Type B pancreatic cell (in vitro differentiated cells): ENCODE data around the gene PDE3A. TPM values are rescaled to one million over a fixed set of nuclear protein-coding genes. Genes with fewer than 3 reads are reported as not detected.

Experiments
- DNase-seq: peaks from one replicate; pipeline ENCODE4 v3.0.0; 2021; ENCODE audit warnings: mixed read lengths; ENCODE audit not compliant: unreplicated experiment; ENCODE audit errors: extremely low spot score
- H3K27ac Mint-ChIP-seq: 2 replicates; pipeline ENCODE4 v1.8.0; 2021; ENCODE audit warnings: mild to moderate bottlenecking, mixed read lengths
- H3K27me3 Mint-ChIP-seq: 2 replicates; pipeline ENCODE4 v1.8.0; 2021; ENCODE audit warnings: mixed read lengths
- H3K36me3 Mint-ChIP-seq: 2 replicates; pipeline ENCODE4 v1.8.0; 2021; ENCODE audit warnings: mixed read lengths
- H3K4me1 Mint-ChIP-seq: one replicate; pipeline ENCODE4 v1.8.0; 2021; ENCODE audit warnings: mixed read lengths; ENCODE audit not compliant: unreplicated experiment
- H3K4me3 Mint-ChIP-seq: 2 replicates; pipeline ENCODE4 v1.8.0; 2021; ENCODE audit warnings: mild to moderate bottlenecking, mixed read lengths
- H3K9me3 Mint-ChIP-seq: 2 replicates; pipeline ENCODE4 v1.8.0; 2021; ENCODE audit warnings: mixed read lengths
- total RNA-seq: library from RNA; stranded (reverse); gene quantifications from 2 replicates; pipeline ENCODE4 v1.2.1, GENCODE V29; 2021; ENCODE audit warnings: low replicate concordance
- TF ChIP-seq, protein P1 (sequence below): fragments of 200-600 bp; sonication (generic); conservative IDR thresholded peaks from 2 replicates; pipeline ENCODE4 v1.5.0; 2021; ENCODE audit warnings: antibody characterized with exemption, mild to moderate bottlenecking

Gene PDE3A
- total RNA-seq, 1 donor from 2014 or later = 19.7 TPM

DNA sequence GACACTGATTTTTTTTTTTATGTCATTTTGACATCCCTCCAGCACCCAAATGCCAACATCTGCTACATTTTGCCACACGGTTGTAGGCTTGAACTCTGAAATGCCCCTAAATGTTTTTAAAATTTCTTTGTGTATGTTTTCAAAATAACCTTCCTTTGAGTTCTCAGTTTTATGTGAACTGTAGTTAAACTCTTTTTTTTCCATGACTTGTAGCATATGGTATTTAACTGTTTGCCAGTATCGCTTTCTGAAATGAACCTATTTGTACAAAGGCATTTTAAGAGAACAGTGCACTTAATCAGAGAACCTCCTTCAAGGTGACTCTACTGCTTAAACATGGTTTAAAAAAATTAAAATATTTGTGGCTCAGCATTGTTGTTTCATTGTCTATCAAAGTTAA lies 61.5 kb downstream of the PDE3A start:
- H3K4me3 Mint-ChIP-seq = no peak overlapping the region
- no peaks in the 10 kb centered on the region for H3K27me3 Mint-ChIP-seq
- DNase-seq = no peak
- TF ChIP-seq, protein P1, sequence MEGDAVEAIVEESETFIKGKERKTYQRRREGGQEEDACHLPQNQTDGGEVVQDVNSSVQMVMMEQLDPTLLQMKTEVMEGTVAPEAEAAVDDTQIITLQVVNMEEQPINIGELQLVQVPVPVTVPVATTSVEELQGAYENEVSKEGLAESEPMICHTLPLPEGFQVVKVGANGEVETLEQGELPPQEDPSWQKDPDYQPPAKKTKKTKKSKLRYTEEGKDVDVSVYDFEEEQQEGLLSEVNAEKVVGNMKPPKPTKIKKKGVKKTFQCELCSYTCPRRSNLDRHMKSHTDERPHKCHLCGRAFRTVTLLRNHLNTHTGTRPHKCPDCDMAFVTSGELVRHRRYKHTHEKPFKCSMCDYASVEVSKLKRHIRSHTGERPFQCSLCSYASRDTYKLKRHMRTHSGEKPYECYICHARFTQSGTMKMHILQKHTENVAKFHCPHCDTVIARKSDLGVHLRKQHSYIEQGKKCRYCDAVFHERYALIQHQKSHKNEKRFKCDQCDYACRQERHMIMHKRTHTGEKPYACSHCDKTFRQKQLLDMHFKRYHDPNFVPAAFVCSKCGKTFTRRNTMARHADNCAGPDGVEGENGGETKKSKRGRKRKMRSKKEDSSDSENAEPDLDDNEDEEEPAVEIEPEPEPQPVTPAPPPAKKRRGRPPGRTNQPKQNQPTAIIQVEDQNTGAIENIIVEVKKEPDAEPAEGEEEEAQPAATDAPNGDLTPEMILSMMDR = no peak
- H3K27ac Mint-ChIP-seq = no peak overlapping the region
- no peaks in the 10 kb centered on the region for H3K9me3 Mint-ChIP-seq
- H3K36me3 Mint-ChIP-seq = peaks cover 10% of the 10 kb centered on the region
- H3K4me1 Mint-ChIP-seq = peaks cover 7% of the 10 kb centered on the region

DNA sequence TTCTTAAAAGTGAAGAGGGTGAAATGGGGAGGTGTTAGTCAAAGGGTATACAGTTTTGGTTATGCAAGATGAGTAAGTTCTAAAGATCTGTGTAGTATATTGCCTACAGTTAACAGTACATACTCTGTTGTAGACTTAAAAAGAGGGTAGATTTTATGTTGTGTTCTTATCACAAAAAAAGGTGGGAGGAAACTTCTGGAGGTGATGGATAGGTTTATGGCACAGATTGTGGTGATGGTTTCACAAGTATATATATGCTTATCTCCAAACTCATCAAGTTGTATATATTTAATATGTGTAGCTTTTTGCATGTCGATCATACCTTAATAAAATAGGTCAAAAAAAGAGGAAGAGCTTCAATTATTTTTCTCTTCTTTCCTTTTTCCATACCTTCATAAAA lies 64.0 kb downstream of the PDE3A start:
- no peaks in the 10 kb centered on the region for H3K9me3 Mint-ChIP-seq
- peaks cover 6% of the 10 kb centered on the region for H3K36me3 Mint-ChIP-seq
- H3K27ac Mint-ChIP-seq = no peak overlapping the region
- no peak for DNase-seq
- H3K27me3 Mint-ChIP-seq = no peaks in the 10 kb centered on the region
- TF ChIP-seq, protein P1 = no peak
- peaks cover 7% of the 10 kb centered on the region for H3K4me1 Mint-ChIP-seq
- H3K4me3 Mint-ChIP-seq = no peak overlapping the region

DNA sequence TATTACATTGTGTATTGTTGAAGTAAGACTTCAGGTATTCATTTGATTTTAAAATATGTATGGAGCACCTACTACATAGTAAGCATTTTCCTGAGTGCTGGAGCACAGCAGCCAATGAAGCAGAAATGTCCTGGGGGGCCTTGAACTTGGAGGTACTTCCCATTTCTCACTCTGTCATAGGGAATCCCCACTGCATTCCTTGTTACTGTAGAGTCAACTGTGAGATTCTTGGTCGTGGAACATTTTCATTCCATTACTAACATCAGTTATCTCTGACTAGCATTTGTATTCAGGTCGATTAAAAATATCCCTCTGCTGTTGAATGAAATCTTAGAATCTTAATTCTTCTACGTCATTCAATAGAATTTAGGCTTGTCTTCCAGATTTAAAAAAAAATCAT lies 66.7 kb downstream of the PDE3A start:
- no peak overlapping the region for H3K27ac Mint-ChIP-seq
- TF ChIP-seq, protein P1 = no peak
- peaks cover 3% of the 10 kb centered on the region for H3K36me3 Mint-ChIP-seq
- no peaks in the 10 kb centered on the region for H3K27me3 Mint-ChIP-seq
- H3K4me1 Mint-ChIP-seq = peaks cover 7% of the 10 kb centered on the region
- DNase-seq = no peak
- no peak overlapping the region for H3K4me3 Mint-ChIP-seq
- H3K9me3 Mint-ChIP-seq = no peaks in the 10 kb centered on the region

DNA sequence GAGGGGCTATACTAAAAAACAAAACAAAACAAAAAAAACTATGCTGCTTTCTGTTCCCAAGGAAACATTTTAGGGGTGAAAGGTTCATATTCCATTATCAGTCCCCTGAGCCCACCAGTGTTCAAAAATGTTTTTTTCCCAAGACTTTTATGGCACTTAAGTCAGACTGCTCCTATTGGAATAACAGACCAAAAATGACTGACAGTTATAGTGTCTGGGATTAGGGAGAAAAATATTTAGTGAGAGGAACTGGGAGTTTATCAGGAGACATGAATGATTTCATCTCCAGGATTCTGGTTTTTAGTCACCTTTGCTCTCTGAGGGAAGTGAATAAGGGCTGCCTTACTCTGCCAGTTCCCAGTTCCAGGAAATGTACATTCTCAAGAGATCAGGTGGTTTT lies 68.0 kb downstream of the PDE3A start:
- H3K36me3 Mint-ChIP-seq = no peaks in the 10 kb centered on the region
- no peak for DNase-seq

DNA sequence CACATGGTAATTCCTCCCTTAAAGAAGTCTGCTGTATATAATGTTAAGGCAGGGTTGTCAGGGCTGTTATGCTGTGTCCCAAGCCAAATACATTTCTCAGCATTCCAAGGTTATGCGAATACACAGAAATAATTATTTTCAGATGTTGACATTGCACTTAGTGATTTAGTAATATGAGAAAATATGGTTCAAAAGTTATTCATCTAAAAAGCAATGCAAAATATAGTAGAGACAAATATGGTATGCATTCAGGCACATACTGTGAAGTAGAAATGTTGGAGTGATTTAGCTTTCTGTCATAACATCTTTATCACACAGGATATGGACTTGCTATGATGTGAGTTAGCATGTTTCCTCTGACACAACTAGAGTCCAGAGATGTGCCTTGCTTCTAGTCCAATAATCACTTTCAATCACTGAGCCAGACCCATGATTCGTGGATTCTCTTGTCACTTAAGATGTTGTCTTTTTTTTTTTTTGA lies 70.0 kb downstream of the PDE3A start:
- no peak overlapping the region for H3K4me3 Mint-ChIP-seq
- H3K4me1 Mint-ChIP-seq = peaks cover 7% of the 10 kb centered on the region
- H3K27ac Mint-ChIP-seq = no peak overlapping the region
- TF ChIP-seq, protein P1 = no peak
- no peaks in the 10 kb centered on the region for H3K27me3 Mint-ChIP-seq
- no peaks in the 10 kb centered on the region for H3K9me3 Mint-ChIP-seq
- no peak for DNase-seq
- H3K36me3 Mint-ChIP-seq = no peaks in the 10 kb centered on the region

More for the DNA sequence above, 68.0 kb downstream of the PDE3A start:
- no peaks in the 10 kb centered on the region for H3K9me3 Mint-ChIP-seq
- no peak overlapping the region for H3K4me3 Mint-ChIP-seq
- H3K27ac Mint-ChIP-seq = no peak overlapping the region
- peaks cover 7% of the 10 kb centered on the region for H3K4me1 Mint-ChIP-seq
- H3K27me3 Mint-ChIP-seq = no peaks in the 10 kb centered on the region
- TF ChIP-seq, protein P1 = no peak

DNA sequence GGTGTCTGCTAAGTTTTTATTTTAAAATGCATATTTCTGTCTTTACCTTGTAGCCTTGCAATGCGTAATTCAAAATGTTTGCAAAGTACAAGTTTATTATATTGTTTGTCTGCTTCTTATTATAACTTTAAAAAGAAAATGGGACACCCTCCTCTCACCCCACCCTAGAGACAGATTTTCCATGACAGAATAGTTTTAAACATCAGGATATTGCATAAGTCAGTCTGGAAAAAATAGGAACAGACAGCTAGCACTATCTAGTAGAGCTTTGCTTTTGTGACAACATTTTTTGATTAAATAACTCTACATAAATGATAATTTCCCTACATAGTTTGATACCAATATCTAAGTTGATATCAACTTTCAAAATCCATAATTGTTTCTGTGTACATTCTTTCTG lies 71.3 kb downstream of the PDE3A start:
- Mint-ChIP-seq H3K27me3 (no peaks in the 10 kb centered on the region), H3K9me3 (no peaks in the 10 kb centered on the region), H3K36me3 (no peaks in the 10 kb centered on the region), H3K4me1 (peaks cover 8% of the 10 kb centered on the region), H3K4me3 (no peak overlapping the region), H3K27ac (no peak overlapping the region)
- DNase-seq = no peak
- TF ChIP-seq, protein P1 = no peak
